Adrenal gland (tissue), 12 donors: ENCODE results near the gene METTL26. TPM values are rescaled to one million over a fixed set of nuclear protein-coding genes. Genes with fewer than 3 reads are reported as not detected.
A peak's percentile ranks its signal among the peaks of the same experiment; 100 is the strongest.

ENCODE experiments used
- DNase-seq, 7 donors: peaks; one replicate each; pipeline ENCODE4 v3.0.0-alpha.2; 2019 to 2020
- H3K27ac ChIP-seq, 5 donors: fragments of 200-600 bp; sonication (generic) in 4 of 5; 1 replicate in 3 of 5; 2 replicates in 2 of 5; pipeline versions ENCODE4 v1.5.1 to v1.8.0; 2016 to 2020; ENCODE audit warnings: mild to moderate bottlenecking in 1 of 5
- H3K27me3 ChIP-seq: fragments of 200-600 bp; 2 replicates; pipeline ENCODE4 v1.8.0; 2021
- H3K36me3 ChIP-seq, 2 donors: fragments of 200-600 bp; replicated peaks in 1 of 2; 1 replicate in 1 of 2; 2 replicates in 1 of 2; pipeline versions ENCODE4 v1.5.1 to v1.8.0; 2018 to 2022
- H3K4me1 ChIP-seq, 2 donors: fragments of 200-600 bp; replicated peaks in 1 of 2; 1 replicate in 1 of 2; 2 replicates in 1 of 2; pipeline versions ENCODE4 v1.5.1 to v1.8.0; 2018 to 2021
- H3K4me3 ChIP-seq, 4 donors: fragments of 200-600 bp; sonication (generic) in 3 of 4; one replicate each; pipeline ENCODE4 v1.5.1; 2016 to 2018
- H3K9me3 ChIP-seq, 3 donors: fragments of 200-600 bp; sonication (generic) in 1 of 3; replicated peaks in 1 of 3; 1 replicate in 2 of 3; 2 replicates in 1 of 3; pipeline versions ENCODE4 v1.5.1 to v1.8.0; 2016 to 2021
- CTCF ChIP-seq, 6 experiments: fragments of 450-650 bp in 4 of 6; fragments of 200-600 bp in 2 of 6; sonication (generic) in 1 of 6; IDR thresholded peaks; 1 replicate in 5 of 6; 2 replicates in 1 of 6; pipeline versions ENCODE4 v1.5.1 to v1.8.0; 2016 to 2021; ENCODE audit warnings: antibody characterized with exemption in 6 of 6, mild to moderate bottlenecking in 2 of 6, moderate library complexity in 1 of 6
- POLR2A ChIP-seq, 2 donors: fragments of 450-650 bp; IDR thresholded peaks; one replicate each; pipeline ENCODE4 v1.6.1; 2017; ENCODE audit warnings: antibody characterized with exemption in 2 of 2, mild to moderate bottlenecking in 2 of 2, moderate library complexity in 1 of 2
- WGBS, 4 donors: extraction: QIAGEN DNeasy Blood & Tissue Kit in 2 of 4; methylation state at CpG; one replicate each; pipeline versions ENCODE4 v1.1.5 to v1.1.7; 2013 to 2017; 5-methylcytosine and 5-hydroxymethylcytosine counted together
- intact Hi-C, 2 donors: fragments of 100-400 bp; cut with DNase I; formaldehyde crosslinking; loops; one replicate each; pipeline versions ENCODE4 v1.14.1 to v1.15.0; 2022 to 2023
- polyA plus RNA-seq, 3 donors: library from polyadenylated mRNA; stranded (reverse); fragments of 200-250 nt in 2 of 3; fragments of 350-450 nt in 1 of 3; fragmentation: Illumina TruSeq in 1 of 3; extraction: RNeasy Lipid Tissue Mini Kit (QIAGEN cat#74804) in 1 of 3; gene quantifications; one replicate each; pipeline ENCODE4 v1.2.3, GENCODE V29; 2013 to 2014
- total RNA-seq, 9 donors: library from RNA; depleted of rRNA in 4 of 9; stranded (reverse); fragments of >200 nt in 4 of 9; fragments of 120-200 nt in 1 of 9; fragmentation: NEBNext Ultra II Directional in 1 of 9; extraction: Animal tissue kit (Norgen Biotek cat#: 25700) in 1 of 9; gene quantifications; one replicate each; pipeline versions ENCODE4 v1.1.0 to v1.2.4, GENCODE V29; 2013 to 2023
- donor health status: healthy with polysubstance abuse.
- donor health status: Bipolar disorder and iron deficiency.
- donor health status: DM: yes; HTN: yes; CAD: no.
- donor health status: DM: no; HTN: no; CAD: no.
- donor health status: DM: no; HTN: no; CAD: no.
- donor health status: DM: yes; HTN: yes; CAD: no.

METTL26 gene
- total and polyA plus RNA-seq, 12 donors, result 40.4 to 403 (median 130) TPM

GRCh38 chr16:626787-627453, 9.2 kb downstream of the METTL26 start:
- intact Hi-C loops, result no loop called here
- WGBS, 4 donors, result 56 to 82% (median 66%) methylated on average over 20 to 29 of the region's 29 CpGs
- peaks cover 7 to 20% of the 10 kb centered on the region in 2 donors for H3K4me1 ChIP-seq
- peak overlapping the region; percentile 72 to 89 (median 85) for H3K27ac ChIP-seq
- H3K9me3 ChIP-seq, result no peaks in the 10 kb centered on the region
- TF ChIP-seq CTCF (IDR thresholded peaks at IDR 0.05), result no peak
- peak in 1 of 2 donors; percentile 89 for TF ChIP-seq POLR2A (IDR thresholded peaks at IDR 0.05)
- DNase-seq, result peak; percentile 88 to 98 (median 95)
- no peaks in the 10 kb centered on the region for H3K27me3 ChIP-seq
- no peak overlapping the region for H3K4me3 ChIP-seq
- H3K36me3 ChIP-seq, result peaks cover 0 to 16% of the 10 kb centered on the region in 2 donors

- Histone ChIP-seq H3K27ac (peak overlapping the region; percentile 72 to 89 (median 85)), H3K9me3 (no peaks in the 10 kb centered on the region), H3K36me3 (peaks cover 0 to 16% of the 10 kb centered on the region in 2 donors), H3K4me1 (peaks cover 7 to 18% of the 10 kb centered on the region in 2 donors), H3K27me3 (no peaks in the 10 kb centered on the region), H3K4me3 (no peak overlapping the region)
- DNase-seq, result peak in 2 of 7 donors; percentile 30 to 39
- intact Hi-C loops, result no loop called here
- WGBS, 4 donors, result 83 to 91% (median 89%) methylated on average over 12 to 35 of the region's 35 CpGs
- TF ChIP-seq POLR2A (IDR thresholded peaks at IDR 0.05) (no peak), CTCF (IDR thresholded peaks at IDR 0.05) (no peak)
Observed at GRCh38 chr16:625977-626765, 9.9 kb downstream of the METTL26 start.

- 93 to 94% (median 93%) methylated on average over 11 to 37 of the region's 37 CpGs for WGBS, 4 donors
- no peak overlapping the region for H3K27ac ChIP-seq
- TF ChIP-seq POLR2A (IDR thresholded peaks at IDR 0.05), result no peak
- TF ChIP-seq CTCF (IDR thresholded peaks at IDR 0.05), result no peak
- intact Hi-C loops, result no loop called here
- no peaks in the 10 kb centered on the region for H3K27me3 ChIP-seq
- H3K4me3 ChIP-seq, result no peak overlapping the region
- DNase-seq, result no peak
- H3K9me3 ChIP-seq, result no peaks in the 10 kb centered on the region
- peaks cover 0 to 16% of the 10 kb centered on the region in 2 donors for H3K36me3 ChIP-seq
- peaks cover 7 to 10% of the 10 kb centered on the region in 2 donors for H3K4me1 ChIP-seq
Observed at GRCh38 chr16:625117-625976, 10.8 kb downstream of the METTL26 start.
